Panc1 (cell line): ENCODE data around the gene SLC38A10. TPM values are rescaled to one million over a fixed set of nuclear protein-coding genes. Genes with fewer than 3 reads are reported as not detected.

Experiments
- ATAC-seq: fragments of 200-7000 bp; cut with Tn5 transposase; 2 replicates; pipeline ENCODE4 v1.9.1; 2020; ENCODE audit warnings: mild to moderate bottlenecking, moderate library complexity
- Bru-seq: library from RNA; stranded (reverse); fragments of 400-500 nt; gene quantifications from one replicate; lab custom pipeline; 2021; lab: Mats Ljungman, UMichigan
- BruChase-seq, 2 experiments: library from RNA; stranded (reverse); fragments of 400-500 nt; gene quantifications; one replicate each; lab custom pipeline; 2021; lab: Mats Ljungman, UMichigan
- BruUV-seq: library from RNA; stranded (reverse); fragments of 400-500 nt; replicated peaks from 2 replicates; lab custom pipeline; 2021; lab: Mats Ljungman, UMichigan
- CTCF ChIA-PET: fragments of 300-600 bp; sonication (Branson Sonifier 250); formaldehyde crosslinking; loops from one replicate; lab custom pipeline; 2022; ENCODE audit warnings: antibody characterized with exemption; lab: Charles Lee
- POLR2A ChIA-PET: fragments of 300-600 bp; sonication (Branson Sonifier 250); formaldehyde crosslinking; loops from one replicate; lab custom pipeline; 2022; ENCODE audit warnings: antibody characterized with exemption; lab: Charles Lee
- DNase-seq: peaks from one replicate; pipeline ENCODE4 v3.0.0-alpha.2; 2010; ENCODE audit warnings: low read depth, low spot score
- H3K27ac ChIP-seq: 2 replicates; pipeline ENCODE4 v1.5.1; 2011; ENCODE audit warnings: mild to moderate bottlenecking, low read length, inconsistent platforms
- H3K27me3 ChIP-seq: fragments of 200-500 bp; sonication (Bioruptor generic); 2 replicates; pipeline ENCODE4 v1.6.0; 2014; ENCODE audit warnings: low read length, inconsistent platforms; ENCODE audit not compliant: control insufficient read depth, insufficient read depth
- H3K36me3 ChIP-seq: fragments of 200-500 bp; sonication (Bioruptor generic); 2 replicates; pipeline ENCODE4 v1.5.1; 2014; ENCODE audit warnings: inconsistent platforms, mild to moderate bottlenecking, low read length, moderate library complexity; ENCODE audit not compliant: control insufficient read depth, insufficient read depth
- H3K4me1 ChIP-seq: 2 replicates; pipeline ENCODE4 v1.5.1; 2011; ENCODE audit warnings: inconsistent platforms, mild to moderate bottlenecking, low read length, moderate library complexity; ENCODE audit not compliant: control insufficient read depth, insufficient read depth
- H3K4me3 ChIP-seq, 2 experiments: 2 replicates each; pipeline ENCODE4 v1.5.1; 2011 to 2012; ENCODE audit warnings: low read depth in 2 of 2, low read length in 2 of 2, mild to moderate bottlenecking in 2 of 2, inconsistent platforms in 1 of 2, moderate library complexity in 1 of 2
- H3K9me3 ChIP-seq: fragments of 200-500 bp; sonication (Bioruptor generic); 2 replicates; pipeline ENCODE4 v1.5.1; 2014; ENCODE audit warnings: low read depth, mild to moderate bottlenecking, inconsistent platforms, low read length, moderate library complexity; ENCODE audit not compliant: control insufficient read depth, insufficient read depth
- CTCF ChIP-seq: fragments of 450-650 bp; IDR thresholded peaks from 2 replicates; pipeline ENCODE4 v1.5.1; 2017; ENCODE audit warnings: mild to moderate bottlenecking
- POLR2AphosphoS5 ChIP-seq: IDR thresholded peaks from 2 replicates; pipeline ENCODE4 v1.6.1; 2012; ENCODE audit warnings: mild to moderate bottlenecking, low read depth, low read length, moderate library complexity
- REST ChIP-seq, 2 experiments: IDR thresholded peaks; 2 replicates each; pipeline ENCODE4 v1.6.1; 2011 to 2012; ENCODE audit warnings: low read depth in 2 of 2, control low read depth in 1 of 2, low read length in 1 of 2, mild to moderate bottlenecking in 1 of 2, moderate library complexity in 1 of 2; ENCODE audit not compliant: insufficient read depth in 1 of 2
- SIN3A ChIP-seq: IDR thresholded peaks from 2 replicates; pipeline ENCODE4 v1.6.1; 2012; ENCODE audit warnings: low read depth, mild to moderate bottlenecking, low read length, moderate library complexity, borderline replicate concordance; ENCODE audit not compliant: insufficient read depth
- TCF7L2 ChIP-seq: IDR thresholded peaks from 2 replicates; pipeline ENCODE4 v1.6.1; 2011; ENCODE audit warnings: mild to moderate bottlenecking, low read depth, low read length, inconsistent platforms
- in situ Hi-C: cut with HindIII; loops from 2 replicates; pipeline ENCODE4 v1.10.0; 2016; ENCODE audit warnings: low sequenced_read_pairs, low pct_unique_long_range_greater_than_20kb
- intact Hi-C: fragments of 100-400 bp; cut with micrococcal nuclease; formaldehyde crosslinking; loops from one replicate; pipeline ENCODE4 v1.10.0; 2022; ENCODE audit not compliant: unreplicated experiment
- long read RNA-seq: library from polyadenylated mRNA; unstranded; transcript quantifications from one replicate; pipeline ENCODE4 v2.0.0, GENCODE V29; 2021; ENCODE audit not compliant: unreplicated experiment
- polyA plus RNA-seq: library from polyadenylated mRNA; unstranded; fragments of >200 nt; gene quantifications from one replicate; pipeline ENCODE4 v1.2.1, GENCODE V29; 2012; ENCODE audit warnings: missing spikeins; ENCODE audit not compliant: insufficient read length
- total RNA-seq: library from RNA; stranded (reverse); gene quantifications from one replicate; pipeline ENCODE4 v1.2.1, GENCODE V29; 2021; ENCODE audit not compliant: unreplicated experiment

SLC38A10 gene
- total RNA-seq = 188 TPM
- polyA plus RNA-seq = 144 TPM
- percentile 79 among the genes with signal in this experiment for Bru-seq, nascent RNA
- BruChase-seq, experiment 1, labeled RNA remaining after a 2-hour chase = percentile 82 among the genes with signal in this experiment
- percentile 88 among the genes with signal in this experiment for BruChase-seq, experiment 2, labeled RNA remaining after a 6-hour chase
- long read RNA-seq, full-length matches to known transcripts = 416 of 956 reads
- long read RNA-seq, partial matches to known transcripts = 188 of 956 reads
- long read RNA-seq, other reads (novel, unspliced or antisense) = 352 of 956 reads

- Histone ChIP-seq H3K4me1 (peaks cover 32% of the 10 kb centered on the region), H3K27me3 (no peaks in the 10 kb centered on the region), H3K27ac (peak within 1 kb of the TSS; percentile 97), H3K4me3 (peak within 1 kb of the TSS; percentile 80 to 94), H3K9me3 (no peaks in the 10 kb centered on the region), H3K36me3 (no peaks in the 10 kb centered on the region; the same call in 1 of the 2 replicates)
- DNase-seq = no peak
- in situ Hi-C loops = no loop called here
- ChIA-PET CTCF (interaction anchor here (0.7 kb wide), 1 partner anchor 97 kb away, joined by 3 read pairs; no protein-coding TSS in a partner anchor), POLR2A (interaction anchor here (0.6 to 1.0 kb wide), 4 partner anchors 34 to 97 kb away, joined by 3 to 7 read pairs (median 4); no protein-coding TSS in a partner anchor)
- intact Hi-C loops = loop anchor here (5.0 kb wide), 1 partner anchor 42 kb away; no protein-coding TSS in a partner anchor
- TF ChIP-seq POLR2AphosphoS5 (peak; percentile 98), CTCF (no peak), REST (IDR thresholded peaks at IDR 0.05; ENCODE audit: insufficient read depth in 1 of 2, low read depth in 2 of 2, low read length in 1 of 2) (no peak), SIN3A (peak; percentile 92), TCF7L2 (no peak)
- no TSS peak for BruUV-seq
- peak; percentile 93 for ATAC-seq
These were observed at the start of gene SLC38A10 for GRCh38 chr17:81295031-81295675. Gene SLC38A10, minus strand, starts transcription at chr17:81295307. Its CDS starts 386 bp downstream, at chr17:81294921.

- H3K4me3 ChIP-seq = peak overlapping the region; percentile 84 to 100
- ATAC-seq = peak; percentile 0
- BruUV-seq = no TSS peak
- H3K27me3 ChIP-seq = no peaks in the 10 kb centered on the region
- peak overlapping the region; percentile 100 for H3K27ac ChIP-seq
- no peak for TF ChIP-seq REST (IDR thresholded peaks at IDR 0.05; ENCODE audit: insufficient read depth in 1 of 2, low read depth in 2 of 2, low read length in 1 of 2)
- peak; percentile 45; the same call in 1 of the 2 replicates for TF ChIP-seq SIN3A
- intact Hi-C loops = no loop called here
- POLR2A ChIA-PET = interaction anchor here (0.6 kb wide), 2 partner anchors 52 to 60 kb away, joined by 3 read pairs; partner anchors contain the start of gene BAHCC1
- CTCF ChIA-PET = no interaction called here
- H3K9me3 ChIP-seq = no peaks in the 10 kb centered on the region
- peaks cover 50% of the 10 kb centered on the region for H3K4me1 ChIP-seq
- H3K36me3 ChIP-seq = peaks cover 15% of the 10 kb centered on the region; the same call in 1 of the 2 replicates
- in situ Hi-C loops = no loop called here
- no peak for DNase-seq
These were observed 47.4 kb upstream of the SLC38A10 start for GRCh38 chr17:81342269-81343070.
